ENCODE data around the gene LIMK1. TPM values are rescaled to one million over a fixed set of nuclear protein-coding genes. Genes with fewer than 3 reads are reported as not detected.

The LIMK1 gene
- polyA plus RNA-seq, 1 donor (not counting 4 experiments of a cell fraction or from before 2014, with no cell fraction given): 13.3 TPM

GRCh38 chr7:74138334-74138867, 54.8 kb downstream of the LIMK1 start:
- no peaks in the 10 kb centered on the region for H3K9me3 ChIP-seq (ENCODE audit: control insufficient read depth, low read depth, low read length)
- no peaks in the 10 kb centered on the region for H4K20me1 ChIP-seq (ENCODE audit: control insufficient read depth, extremely low read depth, insufficient read depth, low read length)
- dilution Hi-C loops (cut with MboI; ENCODE audit: extremely low pct_ligation_motif_present, low sequenced_read_pairs): no loop called here
- H3K4me1 ChIP-seq (ENCODE audit: control insufficient read depth, extremely low read depth, insufficient read depth, low read length): peaks cover 17% of the 10 kb centered on the region
- no peak for TF ChIP-seq EZH2 (IDR thresholded peaks at IDR 0.05; ENCODE audit: low read length)
- TF ChIP-seq, protein P1, sequence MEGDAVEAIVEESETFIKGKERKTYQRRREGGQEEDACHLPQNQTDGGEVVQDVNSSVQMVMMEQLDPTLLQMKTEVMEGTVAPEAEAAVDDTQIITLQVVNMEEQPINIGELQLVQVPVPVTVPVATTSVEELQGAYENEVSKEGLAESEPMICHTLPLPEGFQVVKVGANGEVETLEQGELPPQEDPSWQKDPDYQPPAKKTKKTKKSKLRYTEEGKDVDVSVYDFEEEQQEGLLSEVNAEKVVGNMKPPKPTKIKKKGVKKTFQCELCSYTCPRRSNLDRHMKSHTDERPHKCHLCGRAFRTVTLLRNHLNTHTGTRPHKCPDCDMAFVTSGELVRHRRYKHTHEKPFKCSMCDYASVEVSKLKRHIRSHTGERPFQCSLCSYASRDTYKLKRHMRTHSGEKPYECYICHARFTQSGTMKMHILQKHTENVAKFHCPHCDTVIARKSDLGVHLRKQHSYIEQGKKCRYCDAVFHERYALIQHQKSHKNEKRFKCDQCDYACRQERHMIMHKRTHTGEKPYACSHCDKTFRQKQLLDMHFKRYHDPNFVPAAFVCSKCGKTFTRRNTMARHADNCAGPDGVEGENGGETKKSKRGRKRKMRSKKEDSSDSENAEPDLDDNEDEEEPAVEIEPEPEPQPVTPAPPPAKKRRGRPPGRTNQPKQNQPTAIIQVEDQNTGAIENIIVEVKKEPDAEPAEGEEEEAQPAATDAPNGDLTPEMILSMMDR (optimal IDR thresholded peaks at IDR 0.05 in 1 of 3, IDR thresholded peaks at IDR 0.05 in 1 of 3, conservative IDR thresholded peaks at IDR 0.05 in 1 of 3; ENCODE audit: extremely low read depth in 1 of 3, insufficient read depth in 2 of 3, low read length in 3 of 3): no peak
- no peak overlapping the region for H3K4me3 ChIP-seq (ENCODE audit: control insufficient read depth in 2 of 3, extremely low read depth in 1 of 3, insufficient read depth in 2 of 3, low read depth in 1 of 3, low read length in 3 of 3)
- no peaks in the 10 kb centered on the region for H3K27me3 ChIP-seq (ENCODE audit: control insufficient read depth, extremely low read depth, insufficient read depth, low read length)
- H3K36me3 ChIP-seq (ENCODE audit: control insufficient read depth in 2 of 2, extremely low read depth in 1 of 2, insufficient read depth in 2 of 2, low read length in 2 of 2): no peaks in the 10 kb centered on the region
- no peak overlapping the region for H3K9ac ChIP-seq (ENCODE audit: control insufficient read depth, extremely low read depth, insufficient read depth, low read length)
- no peaks in the 10 kb centered on the region for H3K9me1 ChIP-seq (ENCODE audit: control insufficient read depth, extremely low read depth, insufficient read depth, low read length)
- no peak overlapping the region for H3K4me2 ChIP-seq (ENCODE audit: control insufficient read depth, extremely low read depth, insufficient read depth, low read depth, low read length)
- no peaks in the 10 kb centered on the region for H3K79me2 ChIP-seq (ENCODE audit: control insufficient read depth, insufficient read depth, low read length)
- DNase-seq (ENCODE audit: low read depth, low spot score) (no peak), FAIRE-seq (no peak)
- H2AFZ ChIP-seq (ENCODE audit: control insufficient read depth, low read length): no peak overlapping the region
- H3K27ac ChIP-seq (ENCODE audit: control insufficient read depth, insufficient read depth, low read length): no peak overlapping the region

DNA sequence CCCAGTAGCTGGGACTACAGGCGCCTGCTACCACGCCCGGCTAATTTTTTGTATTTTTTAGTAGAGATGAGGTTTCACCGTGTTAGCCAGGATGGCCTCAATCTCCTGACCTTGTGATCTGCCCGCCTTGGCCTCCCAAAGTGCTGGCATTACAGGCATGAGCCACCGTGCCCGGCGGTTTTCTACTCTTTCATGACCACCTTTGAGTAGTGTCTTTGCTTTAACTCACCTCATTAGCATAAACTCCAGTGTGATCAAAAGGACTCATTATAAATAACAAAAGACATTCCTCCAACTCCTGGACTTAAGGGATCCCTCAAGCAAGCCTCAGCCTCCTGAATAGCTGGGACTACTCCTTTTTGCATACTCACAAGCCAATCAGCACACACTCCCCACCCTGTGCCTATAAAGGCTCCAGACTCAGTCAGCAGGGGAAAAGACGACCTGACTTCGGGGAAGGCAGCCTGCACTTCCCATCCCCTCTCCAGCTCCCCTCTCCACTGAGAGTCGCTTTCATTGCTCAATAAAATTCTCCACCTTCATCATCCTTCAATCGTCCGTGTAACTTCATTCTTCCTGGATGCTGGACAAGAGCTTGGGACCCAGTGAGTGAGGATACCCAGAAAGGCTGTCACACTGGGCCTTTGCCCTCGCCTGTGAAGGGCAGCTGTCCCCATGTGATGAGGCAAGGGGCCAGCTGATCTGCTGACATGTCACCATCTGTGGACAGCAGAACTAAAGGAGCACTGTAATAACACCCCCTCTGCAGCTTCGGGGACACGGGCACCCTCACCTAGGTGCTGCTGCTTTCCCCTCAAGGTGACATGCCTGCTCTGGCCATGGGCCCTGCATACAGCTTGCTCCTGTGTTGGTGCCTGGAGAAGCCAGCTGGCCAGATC, 55.6 kb downstream of the LIMK1 start:
- no peak overlapping the region for H3K4me3 ChIP-seq (ENCODE audit: control insufficient read depth in 2 of 3, extremely low read depth in 1 of 3, insufficient read depth in 2 of 3, low read depth in 1 of 3, low read length in 3 of 3)
- TF ChIP-seq EZH2 (IDR thresholded peaks at IDR 0.05; ENCODE audit: low read length): no peak
- TF ChIP-seq, protein P1 (optimal IDR thresholded peaks at IDR 0.05 in 1 of 3, IDR thresholded peaks at IDR 0.05 in 1 of 3, conservative IDR thresholded peaks at IDR 0.05 in 1 of 3; ENCODE audit: extremely low read depth in 1 of 3, insufficient read depth in 2 of 3, low read length in 3 of 3): no peak
- H3K79me2 ChIP-seq (ENCODE audit: control insufficient read depth, insufficient read depth, low read length): no peaks in the 10 kb centered on the region
- H2AFZ ChIP-seq (ENCODE audit: control insufficient read depth, low read length): no peak overlapping the region
- H3K4me2 ChIP-seq (ENCODE audit: control insufficient read depth, extremely low read depth, insufficient read depth, low read depth, low read length): no peak overlapping the region
- no peaks in the 10 kb centered on the region for H3K36me3 ChIP-seq (ENCODE audit: control insufficient read depth in 2 of 2, extremely low read depth in 1 of 2, insufficient read depth in 2 of 2, low read length in 2 of 2)
- no peaks in the 10 kb centered on the region for H3K27me3 ChIP-seq (ENCODE audit: control insufficient read depth, extremely low read depth, insufficient read depth, low read length)
- no peak overlapping the region for H3K9ac ChIP-seq (ENCODE audit: control insufficient read depth, extremely low read depth, insufficient read depth, low read length)
- DNase-seq (ENCODE audit: low read depth, low spot score) (no peak), FAIRE-seq (no peak)
- dilution Hi-C loops (cut with MboI; ENCODE audit: extremely low pct_ligation_motif_present, low sequenced_read_pairs): no loop called here
- H3K4me1 ChIP-seq (ENCODE audit: control insufficient read depth, extremely low read depth, insufficient read depth, low read length): peaks cover 11% of the 10 kb centered on the region
- no peaks in the 10 kb centered on the region for H4K20me1 ChIP-seq (ENCODE audit: control insufficient read depth, extremely low read depth, insufficient read depth, low read length)
- no peaks in the 10 kb centered on the region for H3K9me1 ChIP-seq (ENCODE audit: control insufficient read depth, extremely low read depth, insufficient read depth, low read length)
- no peaks in the 10 kb centered on the region for H3K9me3 ChIP-seq (ENCODE audit: control insufficient read depth, low read depth, low read length)
- H3K27ac ChIP-seq (ENCODE audit: control insufficient read depth, insufficient read depth, low read length): no peak overlapping the region
